HepG2 (cell line): ENCODE data around the gene DNTTIP2. TPM values are rescaled to one million over a fixed set of nuclear protein-coding genes. Genes with fewer than 3 reads are reported as not detected.

Experiments
- CC2D1A ChIP-seq: sonication (generic); formaldehyde crosslinking; IDR thresholded peaks from 2 replicates; pipeline ENCODE4 v1.8.1; 2023; ENCODE audit warnings: mild to moderate bottlenecking, missing genetic modification reagents
- DNMT1 ChIP-seq: sonication (generic); formaldehyde crosslinking; IDR thresholded peaks from 2 replicates; pipeline ENCODE4 v1.5.1; 2020; ENCODE audit warnings: mild to moderate bottlenecking, missing genetic modification reagents
- HOXA9 ChIP-seq: sonication (generic); formaldehyde crosslinking; IDR thresholded peaks from 2 replicates; pipeline ENCODE4 v1.8.1; 2022; ENCODE audit warnings: missing genetic modification reagents, mild to moderate bottlenecking, moderate library complexity, borderline replicate concordance
- NAIF1 ChIP-seq: sonication (generic); formaldehyde crosslinking; IDR thresholded peaks from 2 replicates; pipeline ENCODE4 v1.5.0; 2020; ENCODE audit warnings: mild to moderate bottlenecking, missing genetic modification reagents, borderline replicate concordance
- NFE2L2 ChIP-seq: fragments of 150-350 bp; IDR thresholded peaks from 2 replicates; pipeline ENCODE4 v1.6.1; 2014; ENCODE audit warnings: low read length
- POLR2G ChIP-seq: fragments of 200-400 bp; formaldehyde crosslinking; IDR thresholded peaks from 2 replicates; pipeline ENCODE4 v1.6.1; 2018; ENCODE audit warnings: mild to moderate bottlenecking, low read depth, low read length, moderate library complexity
- TBL1XR1 ChIP-seq: fragments of 150-350 bp; IDR thresholded peaks from 2 replicates; pipeline ENCODE4 v1.6.1; 2014; ENCODE audit warnings: borderline replicate concordance, low read length; ENCODE audit not compliant: partially characterized antibody
- ZNF205 ChIP-seq: IDR thresholded peaks from 2 replicates; pipeline ENCODE4 v1.6.1; 2018; ENCODE audit warnings: missing biosample characterization, missing genetic modification reagents
- ZNF207 ChIP-seq: fragments of 450-650 bp; IDR thresholded peaks from 2 replicates; pipeline ENCODE4 v1.6.1; 2016; ENCODE audit warnings: antibody characterized with exemption, borderline replicate concordance
- ZNF350 ChIP-seq: sonication (generic); formaldehyde crosslinking; IDR thresholded peaks from 2 replicates; pipeline ENCODE4 v1.4.0; 2020; ENCODE audit warnings: mild to moderate bottlenecking, low read depth, missing genetic modification reagents, borderline replicate concordance
- ZNF503 ChIP-seq: sonication (generic); formaldehyde crosslinking; IDR thresholded peaks from 2 replicates; pipeline ENCODE4 v1.4.0; 2020; ENCODE audit warnings: missing genetic modification reagents
- ZNF839 ChIP-seq: sonication (generic); formaldehyde crosslinking; IDR thresholded peaks from 2 replicates; pipeline ENCODE4 v1.4.0; 2020; ENCODE audit warnings: missing genetic modification reagents, mild to moderate bottlenecking, borderline replicate concordance
- polyA plus RNA-seq, 8 experiments: library from polyadenylated mRNA; depleted of rRNA in 3 of 8; stranded (reverse) in 7 of 8; unstranded in 1 of 8; fragments of >200 nt; fragmentation: Illumina TruSeq in 4 of 8; extraction: Trizol in 4 of 8; gene quantifications; 2 replicates each; pipeline versions ENCODE4 v1.2.1 to v1.2.3, GENCODE V29; 2011 to 2016; ENCODE audit warnings: low read depth in 4 of 8, missing spikeins in 1 of 8, mixed read lengths in 1 of 8; ENCODE audit not compliant: insufficient read depth in 1 of 8
- total RNA-seq, 5 experiments: library from RNA; depleted of rRNA; stranded (reverse); fragments of >200 nt; fragmentation: Illumina TruSeq; extraction: Trizol; gene quantifications; 2 replicates each; pipeline ENCODE4 v1.2.3, GENCODE V29; 2016; ENCODE audit warnings: low read depth in 1 of 5
- TF ChIP-seq, protein P1 (sequence below): sonication (generic); formaldehyde crosslinking; IDR thresholded peaks from 2 replicates; pipeline ENCODE4 v1.4.0; 2020; ENCODE audit warnings: missing genetic modification reagents, mild to moderate bottlenecking, borderline replicate concordance
- TF ChIP-seq, protein P2 (sequence below): sonication (generic); formaldehyde crosslinking; IDR thresholded peaks from 2 replicates; pipeline ENCODE4 v1.8.1; 2022; ENCODE audit warnings: low read depth, mild to moderate bottlenecking, missing genetic modification reagents
- TF ChIP-seq, protein P3 (sequence below): sonication (generic); formaldehyde crosslinking; IDR thresholded peaks from 2 replicates; pipeline ENCODE4 v1.5.0; 2020; ENCODE audit warnings: mild to moderate bottlenecking, missing genetic modification reagents
- TF ChIP-seq, protein P4 (sequence below): sonication (generic); formaldehyde crosslinking; conservative IDR thresholded peaks from 2 replicates; pipeline ENCODE4 v1.8.0; 2022; ENCODE audit warnings: missing genetic modification reagents

DNTTIP2 gene
- total and polyA plus RNA-seq, 2 of the 13 experiments (the other 11 are each of a cell fraction or from before 2014, with no cell fraction given): 11.4 to 63.3 TPM

DNA sequence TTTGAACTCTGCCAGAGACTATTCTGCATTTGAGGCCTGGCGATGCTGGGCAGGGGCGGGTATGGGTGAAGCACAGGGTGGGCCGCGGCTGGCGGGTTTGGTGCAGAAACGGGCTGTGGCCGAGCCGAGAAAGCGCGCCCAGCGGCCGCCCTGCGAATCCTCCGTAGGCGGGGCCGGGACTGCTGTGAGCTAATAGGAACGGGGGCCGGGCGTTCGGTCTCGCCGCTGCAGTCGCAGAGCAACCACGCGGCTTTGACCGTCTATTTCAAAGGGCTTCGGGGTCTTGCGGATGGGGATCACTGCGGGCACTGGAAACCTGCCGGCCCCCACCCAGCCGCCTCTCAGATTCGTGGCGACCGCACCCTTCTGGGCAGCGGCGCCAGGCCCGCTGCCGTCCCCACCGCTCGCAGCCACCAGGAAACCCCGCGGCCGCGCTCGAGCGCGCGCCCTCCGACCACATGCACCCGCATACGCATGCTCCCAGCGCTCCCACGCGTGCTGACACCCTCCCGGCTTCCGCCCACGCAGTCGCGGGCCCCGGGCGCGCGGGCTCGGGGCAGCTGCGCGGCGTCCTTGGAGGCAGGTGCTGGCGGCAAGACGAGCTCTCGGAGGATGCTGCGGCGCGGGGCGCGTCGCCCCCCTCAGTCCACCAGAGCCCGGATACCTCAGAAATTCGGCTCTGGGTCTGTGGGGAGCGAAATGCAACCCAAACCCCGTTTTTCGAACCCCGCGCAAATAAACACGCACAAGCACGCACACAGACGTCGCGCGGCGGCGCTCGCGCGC lies 32.6 kb downstream of the DNTTIP2 start (continued):
- TF ChIP-seq, protein P1, sequence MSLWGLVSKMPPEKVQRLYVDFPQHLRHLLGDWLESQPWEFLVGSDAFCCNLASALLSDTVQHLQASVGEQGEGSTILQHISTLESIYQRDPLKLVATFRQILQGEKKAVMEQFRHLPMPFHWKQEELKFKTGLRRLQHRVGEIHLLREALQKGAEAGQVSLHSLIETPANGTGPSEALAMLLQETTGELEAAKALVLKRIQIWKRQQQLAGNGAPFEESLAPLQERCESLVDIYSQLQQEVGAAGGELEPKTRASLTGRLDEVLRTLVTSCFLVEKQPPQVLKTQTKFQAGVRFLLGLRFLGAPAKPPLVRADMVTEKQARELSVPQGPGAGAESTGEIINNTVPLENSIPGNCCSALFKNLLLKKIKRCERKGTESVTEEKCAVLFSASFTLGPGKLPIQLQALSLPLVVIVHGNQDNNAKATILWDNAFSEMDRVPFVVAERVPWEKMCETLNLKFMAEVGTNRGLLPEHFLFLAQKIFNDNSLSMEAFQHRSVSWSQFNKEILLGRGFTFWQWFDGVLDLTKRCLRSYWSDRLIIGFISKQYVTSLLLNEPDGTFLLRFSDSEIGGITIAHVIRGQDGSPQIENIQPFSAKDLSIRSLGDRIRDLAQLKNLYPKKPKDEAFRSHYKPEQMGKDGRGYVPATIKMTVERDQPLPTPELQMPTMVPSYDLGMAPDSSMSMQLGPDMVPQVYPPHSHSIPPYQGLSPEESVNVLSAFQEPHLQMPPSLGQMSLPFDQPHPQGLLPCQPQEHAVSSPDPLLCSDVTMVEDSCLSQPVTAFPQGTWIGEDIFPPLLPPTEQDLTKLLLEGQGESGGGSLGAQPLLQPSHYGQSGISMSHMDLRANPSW: no peak
- TF ChIP-seq DNMT1 (CRISPR knock-in tag) (no peak), TBL1XR1 (no peak), NAIF1 (peak; percentile 57; the same call in 1 of the 2 replicates), ZNF207 (no peak), ZNF350 (peak; percentile 71; the same call in 1 of the 2 replicates), CC2D1A (CRISPR knock-in tag) (no peak), ZNF503 (CRISPR knock-in tag) (peak; percentile 76), HOXA9 (CRISPR knock-in tag) (peak; percentile 11; the same call in 1 of the 2 replicates), POLR2G (peak; percentile 85), ZNF839 (CRISPR knock-in tag) (no peak), ZNF205 (CRISPR knock-in tag) (no peak), NFE2L2 (no peak)
- TF ChIP-seq, protein P2, sequence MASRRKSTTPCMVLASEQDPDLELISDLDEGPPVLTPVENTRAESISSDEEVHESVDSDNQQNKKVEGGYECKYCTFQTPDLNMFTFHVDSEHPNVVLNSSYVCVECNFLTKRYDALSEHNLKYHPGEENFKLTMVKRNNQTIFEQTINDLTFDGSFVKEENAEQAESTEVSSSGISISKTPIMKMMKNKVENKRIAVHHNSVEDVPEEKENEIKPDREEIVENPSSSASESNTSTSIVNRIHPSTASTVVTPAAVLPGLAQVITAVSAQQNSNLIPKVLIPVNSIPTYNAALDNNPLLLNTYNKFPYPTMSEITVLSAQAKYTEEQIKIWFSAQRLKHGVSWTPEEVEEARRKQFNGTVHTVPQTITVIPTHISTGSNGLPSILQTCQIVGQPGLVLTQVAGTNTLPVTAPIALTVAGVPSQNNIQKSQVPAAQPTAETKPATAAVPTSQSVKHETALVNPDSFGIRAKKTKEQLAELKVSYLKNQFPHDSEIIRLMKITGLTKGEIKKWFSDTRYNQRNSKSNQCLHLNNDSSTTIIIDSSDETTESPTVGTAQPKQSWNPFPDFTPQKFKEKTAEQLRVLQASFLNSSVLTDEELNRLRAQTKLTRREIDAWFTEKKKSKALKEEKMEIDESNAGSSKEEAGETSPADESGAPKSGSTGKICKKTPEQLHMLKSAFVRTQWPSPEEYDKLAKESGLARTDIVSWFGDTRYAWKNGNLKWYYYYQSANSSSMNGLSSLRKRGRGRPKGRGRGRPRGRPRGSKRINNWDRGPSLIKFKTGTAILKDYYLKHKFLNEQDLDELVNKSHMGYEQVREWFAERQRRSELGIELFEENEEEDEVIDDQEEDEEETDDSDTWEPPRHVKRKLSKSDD (CRISPR knock-in tag): no peak
- TF ChIP-seq, protein P3, sequence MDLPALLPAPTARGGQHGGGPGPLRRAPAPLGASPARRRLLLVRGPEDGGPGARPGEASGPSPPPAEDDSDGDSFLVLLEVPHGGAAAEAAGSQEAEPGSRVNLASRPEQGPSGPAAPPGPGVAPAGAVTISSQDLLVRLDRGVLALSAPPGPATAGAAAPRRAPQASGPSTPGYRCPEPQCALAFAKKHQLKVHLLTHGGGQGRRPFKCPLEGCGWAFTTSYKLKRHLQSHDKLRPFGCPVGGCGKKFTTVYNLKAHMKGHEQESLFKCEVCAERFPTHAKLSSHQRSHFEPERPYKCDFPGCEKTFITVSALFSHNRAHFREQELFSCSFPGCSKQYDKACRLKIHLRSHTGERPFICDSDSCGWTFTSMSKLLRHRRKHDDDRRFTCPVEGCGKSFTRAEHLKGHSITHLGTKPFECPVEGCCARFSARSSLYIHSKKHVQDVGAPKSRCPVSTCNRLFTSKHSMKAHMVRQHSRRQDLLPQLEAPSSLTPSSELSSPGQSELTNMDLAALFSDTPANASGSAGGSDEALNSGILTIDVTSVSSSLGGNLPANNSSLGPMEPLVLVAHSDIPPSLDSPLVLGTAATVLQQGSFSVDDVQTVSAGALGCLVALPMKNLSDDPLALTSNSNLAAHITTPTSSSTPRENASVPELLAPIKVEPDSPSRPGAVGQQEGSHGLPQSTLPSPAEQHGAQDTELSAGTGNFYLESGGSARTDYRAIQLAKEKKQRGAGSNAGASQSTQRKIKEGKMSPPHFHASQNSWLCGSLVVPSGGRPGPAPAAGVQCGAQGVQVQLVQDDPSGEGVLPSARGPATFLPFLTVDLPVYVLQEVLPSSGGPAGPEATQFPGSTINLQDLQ (CRISPR knock-in tag): no peak; the same call in 1 of the 2 replicates
- TF ChIP-seq, protein P4, sequence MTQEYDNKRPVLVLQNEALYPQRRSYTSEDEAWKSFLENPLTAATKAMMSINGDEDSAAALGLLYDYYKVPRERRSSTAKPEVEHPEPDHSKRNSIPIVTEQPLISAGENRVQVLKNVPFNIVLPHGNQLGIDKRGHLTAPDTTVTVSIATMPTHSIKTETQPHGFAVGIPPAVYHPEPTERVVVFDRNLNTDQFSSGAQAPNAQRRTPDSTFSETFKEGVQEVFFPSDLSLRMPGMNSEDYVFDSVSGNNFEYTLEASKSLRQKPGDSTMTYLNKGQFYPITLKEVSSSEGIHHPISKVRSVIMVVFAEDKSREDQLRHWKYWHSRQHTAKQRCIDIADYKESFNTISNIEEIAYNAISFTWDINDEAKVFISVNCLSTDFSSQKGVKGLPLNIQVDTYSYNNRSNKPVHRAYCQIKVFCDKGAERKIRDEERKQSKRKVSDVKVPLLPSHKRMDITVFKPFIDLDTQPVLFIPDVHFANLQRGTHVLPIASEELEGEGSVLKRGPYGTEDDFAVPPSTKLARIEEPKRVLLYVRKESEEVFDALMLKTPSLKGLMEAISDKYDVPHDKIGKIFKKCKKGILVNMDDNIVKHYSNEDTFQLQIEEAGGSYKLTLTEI (CRISPR knock-in tag): no peak
